ENCODE measurements around the gene PMIS2.

GRCh38 chr19:35619290-35619923 is 33.4 kb downstream of the PMIS2 start:
- no peak for TF ChIP-seq CTCF (IDR thresholded peaks at IDR 0.05)
- no peak for TF ChIP-seq POLR2A (IDR thresholded peaks at IDR 0.05)
